IMR-90 (cell line): ENCODE data around the gene KRT33A. TPM values are rescaled to one million over a fixed set of nuclear protein-coding genes. Genes with fewer than 3 reads are reported as not detected.

Source experiments
- ATAC-seq: fragments of 200-7000 bp; cut with Tn5 transposase; 2 replicates; pipeline ENCODE4 v1.9.1; 2020; ENCODE audit warnings: low read depth, mild to moderate bottlenecking, moderate library complexity
- BruUV-seq: library from RNA; stranded (reverse); fragments of 400-500 nt; replicated peaks from 2 replicates; lab custom pipeline; 2021; lab: Mats Ljungman, UMichigan
- CTCF ChIA-PET: fragments of 300-600 bp; formaldehyde crosslinking; extraction: SDS; loops from one replicate; lab custom pipeline; 2021; ENCODE audit warnings: antibody characterized with exemption; lab: Yijun Ruan, JAX
- POLR2A ChIA-PET: fragments of 300-600 bp; sonication (Branson Sonifier 250); formaldehyde crosslinking; loops from one replicate; lab custom pipeline; 2022; ENCODE audit warnings: antibody characterized with exemption; ENCODE audit not compliant: unreplicated experiment; lab: Charles Lee
- DNase-seq: peaks from one replicate; pipeline ENCODE4 v3.0.0; 2013
- H2AFZ ChIP-seq: replicated peaks from 2 replicates; pipeline ENCODE3; 2013; ENCODE audit warnings: low read length, mild to moderate bottlenecking; ENCODE audit not compliant: poor library complexity
- H2AK5ac ChIP-seq: 2 replicates; pipeline ENCODE4 v1.6.1; 2013; ENCODE audit warnings: low read depth, low read length, inconsistent platforms
- H2AK9ac ChIP-seq: replicated peaks from 2 replicates; pipeline ENCODE3; 2013; ENCODE audit warnings: mild to moderate bottlenecking, low read depth, low read length, moderate library complexity; ENCODE audit not compliant: poor library complexity
- H2BK120ac ChIP-seq: 2 replicates; pipeline ENCODE4 v1.6.1; 2013; ENCODE audit warnings: low read depth, low read length, inconsistent platforms
- H2BK15ac ChIP-seq: 3 replicates; pipeline ENCODE4 v1.6.1; 2013; ENCODE audit warnings: low read depth, low read length, inconsistent platforms
- H2BK20ac ChIP-seq: 2 replicates; pipeline ENCODE4 v1.6.1; 2013; ENCODE audit warnings: low read depth, mild to moderate bottlenecking, inconsistent platforms, low read length, moderate library complexity
- H2BK5ac ChIP-seq: 2 replicates; pipeline ENCODE4 v1.6.1; 2013; ENCODE audit warnings: mild to moderate bottlenecking, low read depth, low read length, inconsistent platforms; ENCODE audit not compliant: poor library complexity, severe bottlenecking
- H3K14ac ChIP-seq: replicated peaks from 2 replicates; pipeline ENCODE4 v1.6.1; 2013; ENCODE audit warnings: low read depth, low read length, inconsistent platforms
- H3K18ac ChIP-seq: 2 replicates; pipeline ENCODE4 v1.6.1; 2013; ENCODE audit warnings: low read depth, low read length, control low read depth
- H3K23ac ChIP-seq: 2 replicates; pipeline ENCODE4 v1.6.1; 2013; ENCODE audit warnings: low read depth, low read length, inconsistent platforms
- H3K27ac ChIP-seq: 2 replicates; pipeline ENCODE4 v1.5.1; 2013; ENCODE audit warnings: mild to moderate bottlenecking, control low read depth, low read length; ENCODE audit not compliant: insufficient read depth
- H3K27me3 ChIP-seq: 2 replicates; pipeline ENCODE4 v1.6.1; 2013; ENCODE audit warnings: low read length; ENCODE audit not compliant: control insufficient read depth, insufficient read depth
- H3K36me3 ChIP-seq: 2 replicates; pipeline ENCODE4 v1.6.1; 2013; ENCODE audit warnings: low read length, mixed read lengths; ENCODE audit not compliant: control insufficient read depth, insufficient read depth
- H3K4ac ChIP-seq: 2 replicates; pipeline ENCODE4 v1.6.1; 2013; ENCODE audit warnings: low read depth, low read length, inconsistent platforms
- H3K4me1 ChIP-seq: 2 replicates; pipeline ENCODE4 v1.6.1; 2013; ENCODE audit warnings: low read length, mixed read lengths; ENCODE audit not compliant: control insufficient read depth, insufficient read depth
- H3K4me2 ChIP-seq: 2 replicates; pipeline ENCODE4 v1.6.1; 2013; ENCODE audit warnings: low read depth, mild to moderate bottlenecking, control low read depth, low read length, moderate library complexity
- H3K4me3 ChIP-seq: 2 replicates; pipeline ENCODE4 v1.5.1; 2013; ENCODE audit warnings: low read depth, mild to moderate bottlenecking, control low read depth, low read length, moderate library complexity; ENCODE audit not compliant: insufficient read depth
- H3K56ac ChIP-seq: 2 replicates; pipeline ENCODE4 v1.6.1; 2013; ENCODE audit warnings: low read length, inconsistent platforms; ENCODE audit not compliant: insufficient read depth; ENCODE audit errors: extremely low read depth
- H3K79me1 ChIP-seq, 2 experiments: 2 replicates each; pipeline ENCODE4 v1.6.1; 2013; ENCODE audit warnings: low read length in 2 of 2, inconsistent platforms in 1 of 2, low read depth in 1 of 2
- H3K9ac ChIP-seq: 2 replicates; pipeline ENCODE4 v1.6.1; 2013; ENCODE audit warnings: low read depth, low read length, control low read depth
- H3K9me1 ChIP-seq: 2 replicates; pipeline ENCODE4 v1.6.1; 2013; ENCODE audit warnings: low read length, inconsistent platforms; ENCODE audit not compliant: insufficient read depth
- H3K9me3 ChIP-seq: 2 replicates; pipeline ENCODE4 v1.6.1; 2013; ENCODE audit warnings: low read length; ENCODE audit not compliant: control insufficient read depth, insufficient read depth
- H4K20me1 ChIP-seq: 2 replicates; pipeline ENCODE4 v1.6.1; 2013; ENCODE audit warnings: low read length, inconsistent platforms; ENCODE audit not compliant: insufficient read depth
- H4K5ac ChIP-seq: 2 replicates; pipeline ENCODE4 v1.6.1; 2013; ENCODE audit warnings: mild to moderate bottlenecking, low read depth, low read length, control low read depth
- H4K8ac ChIP-seq, 2 experiments: 2 replicates each; pipeline ENCODE4 v1.6.1; 2013; ENCODE audit warnings: low read depth in 2 of 2, low read length in 2 of 2, control low read depth in 1 of 2, inconsistent platforms in 1 of 2
- H4K91ac ChIP-seq: 2 replicates; pipeline ENCODE4 v1.6.1; 2013; ENCODE audit warnings: low read depth, low read length, inconsistent platforms; ENCODE audit not compliant: insufficient read depth
- CHD1 ChIP-seq: IDR thresholded peaks from 2 replicates; pipeline ENCODE4 v1.6.1; 2012; ENCODE audit warnings: low read depth, low read length, improper control_type of control experiment
- MAFK ChIP-seq: IDR thresholded peaks from 2 replicates; pipeline ENCODE4 v1.6.1; 2012; ENCODE audit warnings: low read depth, low read length, improper control_type of control experiment
- POLR2A ChIP-seq: IDR thresholded peaks from 2 replicates; pipeline ENCODE4 v1.6.1; 2012; ENCODE audit warnings: mild to moderate bottlenecking, low read depth, low read length
- WGBS, 2 experiments: methylation state at CpG; one replicate each; pipeline versions ENCODE4 v1.1.5 to v1.1.7; 2013; ENCODE audit warnings: missing lambda C conversion rate in 2 of 2; ENCODE audit not compliant: insufficient read length in 1 of 2; ENCODE audit errors: extremely low coverage in 2 of 2; 5-methylcytosine and 5-hydroxymethylcytosine counted together
- dilution Hi-C: fragments of 300-500 bp; cut with HindIII; formaldehyde crosslinking; loops from one replicate; pipeline ENCODE4 v1.14.3; 2018; ENCODE audit warnings: low sequenced_read_pairs; ENCODE audit not compliant: unreplicated experiment
- in situ Hi-C: fragments of 300-500 bp; cut with MboI; formaldehyde crosslinking; loops from 3 replicates; pipeline ENCODE4 v1.14.3; 2019; ENCODE audit warnings: low sequenced_read_pairs, inconsistent platforms, mixed read lengths
- intact Hi-C: fragments of 100-400 bp; cut with micrococcal nuclease; formaldehyde crosslinking; loops from 2 replicates; pipeline ENCODE4 v1.10.0; 2022
- polyA plus RNA-seq, 3 experiments: library from polyadenylated mRNA; depleted of rRNA; stranded (reverse); fragments of >200 nt; gene quantifications; 2 replicates each; pipeline ENCODE4 v1.2.3, GENCODE V29; 2012; ENCODE audit warnings: low replicate concordance in 1 of 3
- total RNA-seq: library from RNA; depleted of rRNA; stranded (reverse); fragments of >200 nt; gene quantifications from 2 replicates; pipeline ENCODE4 v1.2.3, GENCODE V29; 2012

Gene KRT33A
- total and polyA plus RNA-seq, 2 of the 4 experiments (the other 2 are of a cell fraction): not detected

- BruUV-seq: no TSS peak
- no peak; the same call in 1 of the 2 replicates for ATAC-seq
- in situ Hi-C loops: no loop called here
- no peaks in the 10 kb centered on the region for H3K79me1 ChIP-seq
- CTCF ChIA-PET: interaction anchor here (1.2 kb wide), 1 partner anchor 10 kb away, joined by 5 read pairs; no protein-coding TSS in a partner anchor
- no peak overlapping the region for H2AK9ac ChIP-seq
- H2AK5ac ChIP-seq: no peak overlapping the region
- no peak overlapping the region for H3K56ac ChIP-seq
- H3K4me3 ChIP-seq: no peak overlapping the region
- H4K91ac ChIP-seq: peak overlapping the region; percentile 40; the same call in 1 of the 2 replicates
- peak overlapping the region; percentile 63; the same call in 1 of the 2 replicates for H3K18ac ChIP-seq
- no peaks in the 10 kb centered on the region for H4K20me1 ChIP-seq
- no peak overlapping the region for H2BK5ac ChIP-seq
- TF ChIP-seq POLR2A (no peak), CHD1 (no peak), MAFK (no peak)
- H2BK20ac ChIP-seq: peak overlapping the region; percentile 13
- H3K27me3 ChIP-seq: peaks cover 3% of the 10 kb centered on the region
- H3K36me3 ChIP-seq: no peaks in the 10 kb centered on the region
- H2AFZ ChIP-seq: no peak overlapping the region
- dilution Hi-C loops: no loop called here
- intact Hi-C loops: no loop called here
- H3K4me1 ChIP-seq: peaks cover 6% of the 10 kb centered on the region
- no peak overlapping the region for H2BK120ac ChIP-seq
- no peak for DNase-seq
- H3K4ac ChIP-seq: no peak overlapping the region
- POLR2A ChIA-PET: no interaction called here
- no peak overlapping the region for H3K27ac ChIP-seq
- peak overlapping the region; percentile 28; the same call in 1 of the 2 replicates for H3K14ac ChIP-seq
- no peak overlapping the region for H3K4me2 ChIP-seq
- H4K5ac ChIP-seq: peak overlapping the region; percentile 54
- H3K9me1 ChIP-seq: no peaks in the 10 kb centered on the region
- H3K9me3 ChIP-seq: peaks cover 7% of the 10 kb centered on the region
- 0 out of 4 replicates have a peak overlapping the region, but pooled peaks of 1 of the 2 experiments have one; percentile 6 for H4K8ac ChIP-seq
- H2BK15ac ChIP-seq: no peak overlapping the region
- 13% methylated on average over 1 of the region's 2 CpGs; no CpG with 5 or more reads in 1 of the 2 experiments for WGBS, 2 experiments
- H3K9ac ChIP-seq: no peak overlapping the region
- H3K23ac ChIP-seq: no peak overlapping the region
Measured at GRCh38 chr17:41339571-41340172, 11.0 kb downstream of the KRT33A start.
